Activated CD8-positive, alpha-beta memory T cell treated with anti-CD3 and anti-CD28 coated beads for 36 hours (primary cell): ENCODE measurements around the gene NCAM1. TPM values are rescaled to one million over a fixed set of nuclear protein-coding genes. Genes with fewer than 3 reads are reported as not detected.

Source experiments
- CTCF ChIA-PET: fragments of 350-600 bp; sonication (Branson Sonifier 250); formaldehyde crosslinking; loops from one replicate; lab custom pipeline; 2021; ENCODE audit warnings: antibody characterized with exemption; lab: Charles Lee
- POLR2A ChIA-PET: fragments of 350-600 bp; sonication (Branson Sonifier 250); formaldehyde crosslinking; loops from one replicate; lab custom pipeline; 2021; ENCODE audit warnings: antibody characterized with exemption; lab: Charles Lee
- total RNA-seq, 2 experiments: library from RNA; stranded (reverse); gene quantifications; one replicate each; pipeline ENCODE4 v1.2.3, GENCODE V29; 2021

The NCAM1 gene
- total RNA-seq, 2 experiments from 2014 or later, result 0.11 TPM; not detected in 1

GRCh38 chr11:113261709-113262475 lies 300.7 kb downstream of the NCAM1 start:
- ChIA-PET CTCF (no interaction called here), POLR2A (no interaction called here)

- ChIA-PET POLR2A (no interaction called here), CTCF (no interaction called here)
Measured at GRCh38 chr11:113262594-113262993, 301.4 kb downstream of the NCAM1 start.

- CTCF ChIA-PET, result no interaction called here
- POLR2A ChIA-PET, result no interaction called here
Measured at GRCh38 chr11:113263458-113264259, 302.4 kb downstream of the NCAM1 start.

GRCh38 chr11:113265362-113265761 lies 304.1 kb downstream of the NCAM1 start:
- CTCF ChIA-PET, result no interaction called here
- POLR2A ChIA-PET, result no interaction called here

GRCh38 chr11:113267493-113267892 lies 306.3 kb downstream of the NCAM1 start:
- POLR2A ChIA-PET, result no interaction called here

GRCh38 chr11:113269096-113269495 lies 307.9 kb downstream of the NCAM1 start:
- ChIA-PET CTCF (no interaction called here), POLR2A (no interaction called here)

More at GRCh38 chr11:113267493-113267892, 306.3 kb downstream of the NCAM1 start:
- CTCF ChIA-PET, result no interaction called here

GRCh38 chr11:113269636-113270035 lies 308.4 kb downstream of the NCAM1 start:
- ChIA-PET CTCF (no interaction called here), POLR2A (no interaction called here)

- CTCF ChIA-PET, result interaction anchor here (0.6 kb wide), 1 partner anchor 1122 kb away, joined by 3 read pairs; no protein-coding TSS in a partner anchor
- POLR2A ChIA-PET, result no interaction called here
Measured at GRCh38 chr11:113270080-113270479, 308.9 kb downstream of the NCAM1 start.

GRCh38 chr11:113271551-113272245 lies 310.5 kb downstream of the NCAM1 start:
- CTCF ChIA-PET, result no interaction called here
- POLR2A ChIA-PET, result no interaction called here

- ChIA-PET POLR2A (no interaction called here), CTCF (no interaction called here)
Measured at GRCh38 chr11:113272281-113272680, 311.1 kb downstream of the NCAM1 start.

GRCh38 chr11:113272927-113273615 lies 311.9 kb downstream of the NCAM1 start:
- POLR2A ChIA-PET, result no interaction called here

GRCh38 chr11:113273720-113274119 lies 312.5 kb downstream of the NCAM1 start:
- CTCF ChIA-PET, result no interaction called here

More at GRCh38 chr11:113272927-113273615, 311.9 kb downstream of the NCAM1 start:
- CTCF ChIA-PET, result no interaction called here

GRCh38 chr11:113274713-113275582 lies 313.7 kb downstream of the NCAM1 start:
- POLR2A ChIA-PET, result no interaction called here
- CTCF ChIA-PET, result interaction anchor here (1.3 kb wide), 1 partner anchor 13 kb away, joined by 4 read pairs; no protein-coding TSS in a partner anchor

More at GRCh38 chr11:113273720-113274119, 312.5 kb downstream of the NCAM1 start:
- POLR2A ChIA-PET, result no interaction called here

- CTCF ChIA-PET, result interaction anchor here (1.3 kb wide), 1 partner anchor 13 kb away, joined by 4 read pairs; no protein-coding TSS in a partner anchor
- POLR2A ChIA-PET, result no interaction called here
Measured at GRCh38 chr11:113275602-113276001, 314.4 kb downstream of the NCAM1 start.

GRCh38 chr11:113276466-113276865 lies 315.2 kb downstream of the NCAM1 start:
- POLR2A ChIA-PET, result no interaction called here
- CTCF ChIA-PET, result interaction anchor here (1.3 kb wide), 1 partner anchor 12 kb away, joined by 4 read pairs; no protein-coding TSS in a partner anchor

- CTCF ChIA-PET, result interaction anchor here (1.7 kb wide), 1 partner anchor 12 kb away, joined by 7 read pairs; no protein-coding TSS in a partner anchor
- POLR2A ChIA-PET, result no interaction called here
Measured at GRCh38 chr11:113277907-113278306, 316.7 kb downstream of the NCAM1 start.

GRCh38 chr11:113278481-113278880 lies 317.3 kb downstream of the NCAM1 start:
- ChIA-PET CTCF (interaction anchor here (1.7 kb wide), 1 partner anchor 11 kb away, joined by 7 read pairs; no protein-coding TSS in a partner anchor), POLR2A (no interaction called here)

GRCh38 chr11:113278925-113279324 lies 317.7 kb downstream of the NCAM1 start:
- CTCF ChIA-PET, result interaction anchor here (1.7 kb wide), 1 partner anchor 11 kb away, joined by 7 read pairs; no protein-coding TSS in a partner anchor
- POLR2A ChIA-PET, result no interaction called here
